Measurements from ENCODE around the gene PNMT. TPM values are rescaled to one million over a fixed set of nuclear protein-coding genes. Genes with fewer than 3 reads are reported as not detected.

Gene PNMT
- total and polyA plus RNA-seq, 2 of the 8 experiments (the other 6 are each of a cell fraction or from before 2014, with no cell fraction given), result 5.6 to 10.9 TPM

GRCh38 chr17:39711851-39712250 is 43.6 kb downstream of the PNMT start:
- Histone ChIP-seq H4K8ac (ENCODE audit: extremely low read depth, insufficient read depth, low read length) (no peak overlapping the region), H3K56ac (replicated peaks; ENCODE audit: insufficient read length, low read depth, low read length) (no peak overlapping the region), H3K27me3 (replicated peaks in 1 of 4; ENCODE audit: control insufficient read depth in 3 of 4, extremely low read depth in 1 of 4, insufficient read depth in 3 of 4, low read length in 3 of 4) (no peaks in the 10 kb centered on the region), H2BK20ac (ENCODE audit: low read length) (no peak overlapping the region), H3K27ac (ENCODE audit: low read depth, low read length) (no peak overlapping the region), H3K18ac (ENCODE audit: extremely low read depth, low read length) (no peak overlapping the region), H3K4me1 (replicated peaks in 1 of 4; ENCODE audit: control insufficient read depth in 3 of 4, insufficient read depth in 4 of 4, low read length in 3 of 4) (no peaks in the 10 kb centered on the region; a peak in 2 of 7 replicates), H4K5ac (ENCODE audit: insufficient read length, low read depth, low read length) (no peak overlapping the region), H2BK12ac (ENCODE audit: low read depth, low read length) (no peak overlapping the region), H3K4me3 (ENCODE audit: extremely low read depth in 1 of 4, insufficient read depth in 2 of 4, low read depth in 3 of 4, low read length in 4 of 4) (no peak overlapping the region), H2BK120ac (replicated peaks; ENCODE audit: low read depth, low read length) (no peak overlapping the region), H3K4me2 (ENCODE audit: insufficient read depth in 1 of 2, low read depth in 2 of 2, low read length in 2 of 2) (no peak overlapping the region), H4K20me1 (replicated peaks in 1 of 2; ENCODE audit: control insufficient read depth in 1 of 2, insufficient read depth in 2 of 2, low read length in 2 of 2) (peaks cover 22 to 30% of the 10 kb centered on the region in 2 experiments), H3K79me1 (ENCODE audit: low read depth, low read length) (peaks cover 4% of the 10 kb centered on the region), H3K9me3 (ENCODE audit: insufficient read depth in 2 of 2, low read depth in 1 of 2, low read length in 1 of 2) (no peaks in the 10 kb centered on the region), H4K91ac (replicated peaks; ENCODE audit: insufficient read length, low read length) (no peak overlapping the region), H2AK5ac (ENCODE audit: low read depth, low read length) (no peak overlapping the region), H2BK5ac (ENCODE audit: low read depth, low read length) (no peak overlapping the region), H3K4ac (replicated peaks; ENCODE audit: insufficient read length, low read depth, low read length) (no peak overlapping the region), H3K79me2 (ENCODE audit: control insufficient read depth in 1 of 2, insufficient read depth in 2 of 2, low read length in 2 of 2) (peaks cover 0 to 35% of the 10 kb centered on the region in 2 experiments; a peak in 2 of 4 replicates), H3K9ac (replicated peaks in 1 of 4; ENCODE audit: extremely low read depth in 1 of 4, low read depth in 3 of 4, low read length in 3 of 4) (no peak overlapping the region), H3K36me3 (ENCODE audit: control insufficient read depth in 2 of 4, insufficient read depth in 4 of 4, low read length in 3 of 4) (peaks cover 41 to 93% (median 76%) of the 10 kb centered on the region in 4 experiments), H3K23me2 (ENCODE audit: low read depth, low read length) (no peaks in the 10 kb centered on the region), H3K14ac (ENCODE audit: insufficient read length) (no peak overlapping the region), H3K23ac (ENCODE audit: insufficient read length) (no peak overlapping the region), H2AFZ (ENCODE audit: low read length) (no peak overlapping the region), H2BK15ac (ENCODE audit: low read length) (no peak overlapping the region)
- CTCF ChIA-PET (ENCODE audit: partially characterized antibody), result interaction anchor here (0.9 to 52.4 kb wide), 3 partner anchors 18 to 78 kb away, joined by 3 to 1885 read pairs (median 5); partner anchors contain the start of genes PNMT, PPP1R1B and STARD3
- 94% methylated on average over 10 of the region's 10 CpGs; no CpG with 5 or more reads in 1 of the 2 experiments for WGBS, 2 experiments (ENCODE audit: extremely low coverage in 1 of 2, insufficient coverage in 1 of 2, insufficient read length in 1 of 2, insufficient replicate concordance in 2 of 2, low coverage in 1 of 2, low lambda C conversion rate in 2 of 2, missing lambda C conversion rate in 1 of 2)
- no peak for FAIRE-seq
- no peak for DNase-seq (ENCODE audit: low read depth in 1 of 2, low spot score in 2 of 2)
- no peak for TF ChIP-seq YY1 (IDR thresholded peaks at IDR 0.05; ENCODE audit: low read depth, low read length)
- no peak for TF ChIP-seq CHD2 (IDR thresholded peaks at IDR 0.05; ENCODE audit: low read length)
- TF ChIP-seq CHD1 (IDR thresholded peaks at IDR 0.05; ENCODE audit: low read depth, low read length), result no peak
- TF ChIP-seq NRF1 (IDR thresholded peaks at IDR 0.05; ENCODE audit: low read depth, low read length), result no peak
- TF ChIP-seq CTBP2 (IDR thresholded peaks at IDR 0.05; ENCODE audit: borderline replicate concordance, insufficient read depth, insufficient read length, low read length), result no peak
- TF ChIP-seq ATF2 (IDR thresholded peaks at IDR 0.05; ENCODE audit: low read length), result no peak
- TF ChIP-seq FOSL1 (IDR thresholded peaks at IDR 0.05; ENCODE audit: insufficient read depth, low read depth, low read length), result no peak
- no peak for TF ChIP-seq CREB1 (IDR thresholded peaks at IDR 0.05)
- no peak for TF ChIP-seq RNF2 (IDR thresholded peaks at IDR 0.05; ENCODE audit: borderline replicate concordance, low read depth, low read length, missing control alignments, poor library complexity, severe bottlenecking)
- TF ChIP-seq EP300 (IDR thresholded peaks at IDR 0.05; ENCODE audit: borderline replicate concordance in 1 of 2, low read depth in 2 of 2, low read length in 2 of 2), result no peak
- no peak for TF ChIP-seq GABPA (IDR thresholded peaks at IDR 0.05; ENCODE audit: borderline replicate concordance, insufficient read depth, low read length)
- POLR2A ChIA-PET (ENCODE audit: partially characterized antibody), result interaction anchor here (0.9 to 4.0 kb wide), 3 partner anchors 18 to 330 kb away, joined by 3 to 19 read pairs (median 6); partner anchors contain the start of genes MIEN1 and PGAP3
